HCT116 (cell line): ENCODE measurements around the gene MCEMP1.

Experiments used
- CEBPB ChIP-seq: IDR thresholded peaks from 2 replicates; pipeline ENCODE4 v1.6.1; 2012; ENCODE audit warnings: low read depth
- CTCF ChIP-seq, 3 experiments: fragments of 200-600 bp in 1 of 3; sonication (generic) in 1 of 3; IDR thresholded peaks in 2 of 3; conservative IDR thresholded peaks in 1 of 3; 2 replicates each; pipeline ENCODE4 v1.5.1; 2012 to 2017; ENCODE audit warnings: low read depth in 2 of 3, low read length in 2 of 3, antibody characterized with exemption in 1 of 3, borderline replicate concordance in 1 of 3, control low read depth in 1 of 3, mild to moderate bottlenecking in 1 of 3, mixed read lengths in 1 of 3, mixed run types in 1 of 3, moderate library complexity in 1 of 3; ENCODE audit not compliant: insufficient read depth in 1 of 3
- EZH2phosphoT487 ChIP-seq: fragments of 200-600 bp; IDR thresholded peaks from 2 replicates; pipeline ENCODE4 v1.6.1; 2018; ENCODE audit warnings: antibody characterized with exemption, borderline replicate concordance
- JUND ChIP-seq: IDR thresholded peaks from 2 replicates; pipeline ENCODE4 v1.6.1; 2012
- POLR2A ChIP-seq: IDR thresholded peaks from 2 replicates; pipeline ENCODE4 v1.7.0; 2011; ENCODE audit warnings: borderline replicate concordance; ENCODE audit not compliant: insufficient read depth, insufficient read length; ENCODE audit errors: extremely low read depth
- YY1 ChIP-seq: IDR thresholded peaks from 2 replicates; pipeline ENCODE4 v1.6.1; 2011; ENCODE audit warnings: low read length, low read depth, moderate library complexity, mild to moderate bottlenecking; ENCODE audit not compliant: insufficient replicate concordance; ENCODE audit errors: extremely low read depth
- ZNF274 ChIP-seq: fragments of 200-500 bp; sonication (Bioruptor generic); IDR thresholded peaks from 2 replicates; pipeline ENCODE4 v1.6.1; 2014; ENCODE audit warnings: mild to moderate bottlenecking, low read depth, low read length, inconsistent platforms

GRCh38 chr19:7706188-7706954, 29.5 kb downstream of the MCEMP1 start:
- TF ChIP-seq JUND, result no peak
- TF ChIP-seq CTCF (IDR thresholded peaks at IDR 0.05 in 2 of 3, conservative IDR thresholded peaks at IDR 0.05 in 1 of 3; ENCODE audit: borderline replicate concordance in 1 of 3, insufficient read depth in 1 of 3, low read depth in 2 of 3, low read length in 2 of 3), result no peak
- no peak for TF ChIP-seq CEBPB
- no peak for TF ChIP-seq EZH2phosphoT487
- no peak for TF ChIP-seq POLR2A
- TF ChIP-seq YY1, result no peak
- TF ChIP-seq ZNF274, result no peak
